MCF 10A (cell line): ENCODE data around the gene TRAF3IP1. TPM values are rescaled to one million over a fixed set of nuclear protein-coding genes. Genes with fewer than 3 reads are reported as not detected.
A peak's percentile ranks its signal among the peaks of the same experiment; 100 is the strongest.

Experiments
- BruUV-seq: library from RNA; stranded (reverse); fragments of 400-500 nt; replicated peaks from 2 replicates; lab custom pipeline; 2021; lab: Mats Ljungman, UMichigan
- CTCF ChIA-PET: fragments of 300-600 bp; sonication (Branson Sonifier 250); formaldehyde crosslinking; extraction: SDS; loops from one replicate; lab custom pipeline; 2021; ENCODE audit warnings: antibody characterized with exemption, inconsistent platforms; lab: Yijun Ruan, JAX
- POLR2A ChIA-PET: fragments of 300-600, 350-650 bp; sonication (Branson Sonifier 250); formaldehyde crosslinking; extraction: SDS; loops from one replicate; lab custom pipeline; 2020; ENCODE audit warnings: antibody characterized with exemption, inconsistent platforms; lab: Yijun Ruan, JAX
- DNase-seq: peaks from one replicate; pipeline ENCODE4 v3.0.0-alpha.2; 2018; ENCODE audit not compliant: unreplicated experiment
- H3K27ac Mint-ChIP-seq: one replicate; pipeline ENCODE4 v1.8.0; 2022; ENCODE audit warnings: mild to moderate bottlenecking, low read depth, mixed read lengths; ENCODE audit not compliant: unreplicated experiment
- H3K27me3 Mint-ChIP-seq: one replicate; pipeline ENCODE4 v1.8.0; 2022; ENCODE audit warnings: mixed read lengths; ENCODE audit not compliant: insufficient read depth, unreplicated experiment
- H3K36me3 Mint-ChIP-seq: one replicate; pipeline ENCODE4 v1.8.0; 2022; ENCODE audit warnings: mild to moderate bottlenecking, moderate library complexity, mixed read lengths; ENCODE audit not compliant: insufficient read depth, unreplicated experiment
- H3K4me1 Mint-ChIP-seq: one replicate; pipeline ENCODE4 v1.8.0; 2022; ENCODE audit warnings: mixed read lengths; ENCODE audit not compliant: insufficient read depth, unreplicated experiment
- H3K4me3 Mint-ChIP-seq: one replicate; pipeline ENCODE4 v1.8.0; 2022; ENCODE audit warnings: mild to moderate bottlenecking, moderate library complexity, mixed read lengths; ENCODE audit not compliant: unreplicated experiment
- H3K9me3 Mint-ChIP-seq: one replicate; pipeline ENCODE4 v1.8.0; 2022; ENCODE audit warnings: mixed read lengths; ENCODE audit not compliant: unreplicated experiment
- intact Hi-C: fragments of 100-400 bp; cut with micrococcal nuclease; formaldehyde crosslinking; loops from 2 replicates; pipeline ENCODE4 v1.14.1; 2022
- total RNA-seq: library from RNA; stranded (reverse); gene quantifications from 2 replicates; pipeline ENCODE4 v1.2.3, GENCODE V29; 2022
- TF ChIP-seq, protein P1 (sequence below): fragments of 200-600 bp; IDR thresholded peaks from one replicate; pipeline ENCODE4 v1.8.0; 2022; ENCODE audit warnings: antibody characterized with exemption, mild to moderate bottlenecking; ENCODE audit not compliant: unreplicated experiment

TRAF3IP1 gene
- total RNA-seq, 1 experiment from 2014 or later: 19.1 TPM

- Mint-ChIP-seq H3K27me3 (peaks cover 11% of the 10 kb centered on the region), H3K27ac (peak overlapping the region; percentile 99), H3K36me3 (peaks cover 10% of the 10 kb centered on the region), H3K4me1 (peaks cover 29% of the 10 kb centered on the region), H3K9me3 (no peaks in the 10 kb centered on the region), H3K4me3 (no peak overlapping the region)
- DNase-seq: no peak
- TF ChIP-seq, protein P1, sequence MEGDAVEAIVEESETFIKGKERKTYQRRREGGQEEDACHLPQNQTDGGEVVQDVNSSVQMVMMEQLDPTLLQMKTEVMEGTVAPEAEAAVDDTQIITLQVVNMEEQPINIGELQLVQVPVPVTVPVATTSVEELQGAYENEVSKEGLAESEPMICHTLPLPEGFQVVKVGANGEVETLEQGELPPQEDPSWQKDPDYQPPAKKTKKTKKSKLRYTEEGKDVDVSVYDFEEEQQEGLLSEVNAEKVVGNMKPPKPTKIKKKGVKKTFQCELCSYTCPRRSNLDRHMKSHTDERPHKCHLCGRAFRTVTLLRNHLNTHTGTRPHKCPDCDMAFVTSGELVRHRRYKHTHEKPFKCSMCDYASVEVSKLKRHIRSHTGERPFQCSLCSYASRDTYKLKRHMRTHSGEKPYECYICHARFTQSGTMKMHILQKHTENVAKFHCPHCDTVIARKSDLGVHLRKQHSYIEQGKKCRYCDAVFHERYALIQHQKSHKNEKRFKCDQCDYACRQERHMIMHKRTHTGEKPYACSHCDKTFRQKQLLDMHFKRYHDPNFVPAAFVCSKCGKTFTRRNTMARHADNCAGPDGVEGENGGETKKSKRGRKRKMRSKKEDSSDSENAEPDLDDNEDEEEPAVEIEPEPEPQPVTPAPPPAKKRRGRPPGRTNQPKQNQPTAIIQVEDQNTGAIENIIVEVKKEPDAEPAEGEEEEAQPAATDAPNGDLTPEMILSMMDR: no peak
- POLR2A ChIA-PET: interaction anchor here (3.1 to 8.9 kb wide), 3 partner anchors 11 to 90 kb away, joined by 14 to 139 read pairs (median 47); partner anchors contain the start of gene TRAF3IP1
- no TSS peak for BruUV-seq
- CTCF ChIA-PET: interaction anchor here (0.6 to 2.5 kb wide), 6 partner anchors 8 to 436 kb away, joined by 3 to 9 read pairs (median 5); no protein-coding TSS in a partner anchor
- intact Hi-C loops: no loop called here
Measured at GRCh38 chr2:238291550-238292281, 28.6 kb upstream of the TRAF3IP1 start.

DNA sequence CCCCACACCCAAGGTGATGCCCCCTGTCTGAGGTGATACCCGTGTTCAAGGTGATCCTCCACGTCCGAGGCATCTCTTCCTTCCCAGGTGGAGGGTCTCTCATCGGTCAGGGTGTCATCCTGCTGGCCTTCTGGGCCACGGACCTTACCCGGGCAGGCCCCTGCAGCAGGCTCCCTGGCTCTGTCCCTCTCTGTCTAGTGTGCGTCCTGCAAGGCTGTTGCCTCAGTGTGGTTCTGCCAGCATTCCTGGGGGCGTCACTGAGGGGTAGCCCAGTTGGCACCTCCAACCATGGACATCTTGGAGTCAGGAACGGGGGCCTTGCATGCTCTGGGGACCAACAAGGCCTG lies 26.3 kb upstream of the TRAF3IP1 start:
- Mint-ChIP-seq H3K4me1 (peaks cover 19% of the 10 kb centered on the region), H3K27me3 (peaks cover 11% of the 10 kb centered on the region), H3K36me3 (no peaks in the 10 kb centered on the region), H3K9me3 (no peaks in the 10 kb centered on the region), H3K27ac (no peak overlapping the region), H3K4me3 (no peak overlapping the region)
- BruUV-seq: no TSS peak
- intact Hi-C loops: no loop called here
- TF ChIP-seq, protein P1: no peak
- ChIA-PET CTCF (no interaction called here), POLR2A (no interaction called here)
- DNase-seq: no peak

- H3K4me1 Mint-ChIP-seq: peaks cover 14% of the 10 kb centered on the region
Measured at GRCh38 chr2:238294393-238295143, 25.8 kb upstream of the TRAF3IP1 start.

More at GRCh38 chr2:238294393-238295143, 25.8 kb upstream of the TRAF3IP1 start:
- intact Hi-C loops: no loop called here
- CTCF ChIA-PET: no interaction called here
- H3K36me3 Mint-ChIP-seq: no peaks in the 10 kb centered on the region
- H3K27ac Mint-ChIP-seq: no peak overlapping the region
- no peak overlapping the region for H3K4me3 Mint-ChIP-seq
- POLR2A ChIA-PET: no interaction called here
- no peak for DNase-seq
- H3K27me3 Mint-ChIP-seq: peaks cover 11% of the 10 kb centered on the region
- no peaks in the 10 kb centered on the region for H3K9me3 Mint-ChIP-seq
- TF ChIP-seq, protein P1: no peak
- no TSS peak for BruUV-seq
